Stimulated activated CD8-positive, alpha-beta memory T cell treated with anti-CD3 and anti-CD28 coated beads, Interleukin-15, amount 100 ng/mL, for 24 hours (primary cell): ENCODE results near the gene COL4A2.

Experiments
- DNase-seq: peaks from one replicate; pipeline ENCODE4 v3.0.0-alpha.2; 2020; ENCODE audit warnings: low read depth

COL4A2 gene

DNA sequence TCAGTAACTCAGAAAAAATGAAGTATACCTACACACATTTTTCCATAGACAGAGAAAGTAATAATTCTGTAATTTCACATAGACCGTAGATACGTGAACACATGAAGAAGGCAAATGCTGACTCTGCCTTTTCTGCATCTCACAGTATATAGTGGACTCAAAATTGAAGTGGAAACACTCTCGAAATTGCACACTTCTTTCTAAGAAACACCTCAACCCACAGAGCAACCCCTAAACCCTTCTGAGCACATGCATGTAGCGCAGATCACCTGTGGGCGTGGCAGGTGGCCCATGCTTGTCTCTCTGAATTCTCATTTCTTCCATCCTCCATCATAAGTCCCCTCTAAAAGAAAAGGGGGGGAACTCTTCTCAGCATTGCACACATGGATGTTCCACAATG, 34.9 kb upstream of the COL4A2 start:
- DNase-seq = no peak

GRCh38 chr13:110272651-110273050, 34.4 kb upstream of the COL4A2 start:
- no peak for DNase-seq

- DNase-seq = no peak
Observed at GRCh38 chr13:110273254-110273653, 33.8 kb upstream of the COL4A2 start.

GRCh38 chr13:110274687-110275086, 32.4 kb upstream of the COL4A2 start:
- DNase-seq = no peak

GRCh38 chr13:110275931-110276552, 31.0 kb upstream of the COL4A2 start:
- no peak for DNase-seq

- DNase-seq = no peak
Observed at GRCh38 chr13:110276553-110276950, 30.5 kb upstream of the COL4A2 start.

DNA sequence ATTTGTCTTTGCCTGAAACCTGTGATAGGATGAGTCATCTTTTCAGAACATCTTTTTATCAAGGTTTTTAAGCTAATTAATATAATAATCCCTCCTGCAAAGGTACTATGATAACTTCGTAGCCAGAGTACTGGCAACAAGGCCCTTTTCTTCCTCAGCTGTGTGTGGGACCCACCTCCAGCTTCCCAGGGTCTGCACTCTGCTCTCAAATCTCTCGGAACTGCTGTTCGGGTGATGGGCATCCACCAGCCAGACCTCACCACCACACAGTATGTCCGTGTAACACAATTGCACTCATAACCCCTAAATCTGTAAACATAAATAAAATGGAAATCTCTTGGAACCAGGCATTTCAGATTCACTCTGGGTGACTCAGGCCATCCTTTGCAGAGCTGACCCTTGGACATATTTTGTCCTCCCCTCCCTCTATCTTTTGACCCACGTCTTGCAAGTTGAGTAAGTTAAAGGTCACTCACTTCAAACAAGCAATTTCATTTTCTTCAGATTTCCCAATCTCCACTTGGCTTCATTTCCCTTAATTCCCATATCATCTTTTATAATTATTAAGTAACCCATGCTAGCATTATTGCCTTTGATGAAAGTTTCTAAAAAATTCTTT, 29.6 kb upstream of the COL4A2 start:
- no peak for DNase-seq

DNA sequence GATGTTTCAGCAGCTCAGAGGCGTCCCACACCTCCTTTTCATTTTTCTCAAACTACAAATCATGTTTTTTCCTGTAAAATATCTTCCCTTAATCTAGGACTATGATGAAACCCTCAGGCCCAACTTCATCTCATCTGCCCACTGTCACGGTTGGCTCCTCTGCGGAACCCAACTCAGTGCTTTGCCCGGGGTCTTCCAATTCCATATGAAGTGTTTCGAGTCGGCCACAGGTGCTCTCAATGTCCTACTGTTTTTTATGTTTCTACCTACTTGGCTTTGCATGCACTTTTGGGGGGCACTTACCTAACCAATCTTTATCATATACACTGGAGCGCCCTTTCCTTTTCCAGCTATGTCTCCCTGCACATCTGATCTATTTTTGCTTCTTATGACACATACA, 28.2 kb upstream of the COL4A2 start:
- no peak for DNase-seq

DNA sequence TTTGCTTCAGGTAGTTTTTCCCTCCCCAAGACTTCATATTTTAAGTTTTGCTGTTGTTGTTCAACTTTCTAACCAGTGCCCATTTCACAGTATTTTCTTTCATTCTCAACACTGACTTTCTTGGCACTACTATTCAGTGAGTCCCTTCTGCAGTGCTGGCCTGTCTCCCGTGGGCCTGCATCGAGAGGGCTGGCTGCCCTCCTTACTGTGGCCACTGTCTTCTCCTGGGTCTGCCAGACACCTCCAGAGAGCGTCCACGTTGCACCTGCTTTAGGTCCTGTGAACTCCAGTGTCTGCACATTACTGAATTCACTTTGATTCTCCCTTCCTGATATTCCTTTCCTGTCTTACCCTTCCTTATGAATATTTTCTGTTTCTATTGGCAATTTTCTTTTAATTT, 27.4 kb upstream of the COL4A2 start:
- no peak for DNase-seq

GRCh38 chr13:110280231-110280813, 26.8 kb upstream of the COL4A2 start:
- DNase-seq = no peak

DNA sequence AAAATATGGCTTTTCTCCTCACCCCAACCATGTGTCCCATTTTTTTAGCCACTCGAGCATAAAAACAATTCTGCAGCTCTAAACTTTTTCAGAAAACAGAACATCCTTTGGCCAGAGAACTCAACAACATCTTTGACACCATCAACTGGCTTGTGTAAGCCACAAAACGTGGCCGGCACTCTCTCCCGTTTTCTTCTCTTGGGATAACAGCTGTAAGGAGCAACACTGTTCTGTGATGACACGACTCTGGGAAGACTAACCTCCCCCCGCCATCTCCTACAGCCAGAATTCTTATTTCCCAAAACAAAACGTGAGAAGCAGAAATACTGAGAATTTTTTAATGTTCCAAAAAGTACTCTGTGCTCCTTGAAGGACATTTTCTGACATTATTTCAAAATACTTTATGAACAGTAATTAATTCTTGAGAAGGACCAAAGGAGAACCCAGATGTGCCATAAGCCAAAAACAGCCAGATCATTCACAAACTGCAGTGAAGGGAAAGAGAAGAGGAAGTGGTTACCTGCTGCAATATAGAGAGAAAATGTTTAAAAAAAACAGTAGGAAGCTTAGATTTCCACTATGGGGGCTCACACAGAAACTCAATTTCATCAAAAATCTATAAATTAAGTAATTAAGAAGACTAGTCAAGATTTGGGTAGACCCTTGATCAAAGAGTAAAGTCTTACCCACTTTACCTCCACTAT, 25.9 kb upstream of the COL4A2 start:
- DNase-seq = no peak

DNA sequence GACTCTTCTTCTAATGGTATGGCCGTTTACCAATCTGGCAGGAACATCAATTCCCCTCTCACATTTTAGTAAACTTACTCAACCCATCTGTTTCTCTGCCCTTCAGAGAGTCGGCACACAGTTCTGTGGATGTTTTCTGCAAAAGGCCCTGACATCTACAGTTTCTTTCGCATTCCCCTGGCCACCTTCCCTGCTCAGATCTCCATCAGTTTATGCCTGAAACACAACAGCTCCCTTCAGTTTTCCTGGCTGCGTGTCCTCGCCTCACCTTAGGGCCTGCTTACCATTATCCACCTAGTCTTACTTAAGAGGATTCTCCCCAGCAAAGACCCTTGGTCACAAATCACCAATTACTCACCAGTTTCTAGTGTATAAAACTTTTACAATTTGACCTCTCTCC, 25.3 kb upstream of the COL4A2 start:
- DNase-seq = no peak

GRCh38 chr13:110282316-110282841, 24.7 kb upstream of the COL4A2 start:
- no peak for DNase-seq

GRCh38 chr13:110283736-110284517, 23.2 kb upstream of the COL4A2 start:
- DNase-seq = no peak

DNA sequence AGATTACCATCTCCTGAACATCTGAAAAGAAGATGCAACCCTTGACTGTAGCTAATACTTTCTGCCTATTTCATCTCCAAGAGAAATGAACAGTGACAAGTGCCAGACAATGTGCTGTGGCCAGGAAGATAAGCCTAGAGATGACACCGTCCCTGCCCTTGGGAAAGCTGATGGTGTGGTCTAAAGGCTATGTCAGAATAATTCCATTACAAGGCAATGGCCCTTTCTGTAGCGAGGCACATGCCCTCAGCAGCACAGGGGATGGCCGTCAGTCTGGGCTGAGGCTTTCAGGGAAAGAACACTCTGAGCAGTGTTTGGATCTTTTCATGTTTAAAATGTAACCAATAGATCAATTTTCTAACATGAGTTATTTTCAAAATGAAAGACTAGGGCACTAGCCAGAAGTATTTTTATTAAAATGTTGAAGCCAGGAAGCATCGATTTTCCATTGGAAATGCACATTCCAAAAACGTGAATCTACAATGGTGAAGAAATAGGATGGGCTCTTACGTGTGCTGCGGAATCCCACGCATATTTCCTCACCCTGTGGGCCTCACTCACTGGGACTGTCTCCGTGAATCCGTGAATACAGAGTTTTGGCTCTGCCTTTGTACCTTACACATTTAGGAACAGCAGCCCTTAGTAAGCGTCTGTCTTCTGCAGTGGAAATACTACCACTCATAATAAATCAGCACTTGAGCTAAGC, 22.2 kb upstream of the COL4A2 start:
- no peak for DNase-seq

- DNase-seq = no peak
Observed at GRCh38 chr13:110285991-110286832, 20.9 kb upstream of the COL4A2 start.

DNA sequence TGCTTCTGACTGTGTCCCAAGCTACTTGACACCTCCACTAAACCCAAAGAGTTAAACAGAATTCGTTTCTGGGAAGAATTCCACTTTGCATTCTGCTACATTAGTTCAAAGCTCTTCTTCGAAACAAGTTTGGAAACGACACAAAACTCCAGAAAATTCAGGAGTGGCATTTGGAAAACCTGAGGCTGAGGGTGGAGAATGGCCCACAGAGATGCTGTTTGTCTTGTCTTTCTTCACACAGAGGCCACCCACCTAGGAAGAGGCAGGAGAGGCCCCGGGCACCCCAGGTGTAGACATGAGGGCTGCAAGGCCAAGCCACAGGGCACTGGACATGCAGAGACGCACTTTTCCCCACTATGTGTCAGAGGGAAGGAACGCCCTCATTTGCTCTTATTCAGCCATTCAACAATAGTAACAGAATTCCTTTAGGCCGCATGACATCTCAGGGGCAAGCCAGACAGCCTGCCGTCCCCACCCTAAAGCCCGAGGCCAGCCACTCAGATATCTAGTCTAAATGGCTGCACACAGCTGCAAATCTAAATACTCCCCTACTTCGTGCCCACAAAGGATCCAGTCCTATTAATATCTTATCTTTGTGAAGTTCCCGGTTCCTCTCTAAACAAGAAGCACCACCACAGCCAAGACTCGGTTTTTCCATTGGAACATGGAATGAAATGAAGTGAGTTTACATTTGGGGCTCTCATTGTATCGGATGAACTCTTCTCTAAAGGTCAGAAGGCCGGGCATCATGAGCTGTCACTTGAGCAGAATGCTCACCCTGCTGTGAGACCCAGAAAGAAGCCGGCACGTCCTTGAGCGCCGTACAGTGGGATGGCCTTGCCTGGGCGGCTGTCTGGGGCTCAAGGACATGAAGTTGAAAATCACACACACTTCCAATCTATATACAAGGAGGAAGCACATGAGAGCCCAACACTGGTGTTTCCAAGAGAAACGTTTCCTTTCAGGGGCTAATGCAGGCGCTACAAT, 20.0 kb upstream of the COL4A2 start:
- DNase-seq = no peak

GRCh38 chr13:110289174-110289573, 17.9 kb upstream of the COL4A2 start:
- no peak for DNase-seq

DNA sequence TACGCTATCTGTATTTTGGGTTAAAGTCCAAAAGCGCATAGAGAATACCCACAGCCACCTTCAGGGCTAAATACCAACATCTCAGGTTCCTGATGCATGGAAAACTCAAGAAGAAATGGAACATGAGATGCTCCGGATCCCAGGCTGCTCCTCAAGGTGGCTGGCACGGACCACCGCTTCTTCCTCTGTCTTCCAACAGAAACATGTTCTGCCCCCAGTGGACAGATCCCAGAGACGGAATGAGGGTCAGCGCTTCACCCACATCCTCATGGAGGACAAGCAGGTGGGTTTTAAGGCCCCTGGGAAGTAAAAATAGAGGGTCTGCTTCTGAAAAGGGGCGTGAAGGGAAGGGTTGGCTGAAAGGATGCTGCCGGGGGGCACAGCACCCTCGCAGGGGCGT, 17.4 kb upstream of the COL4A2 start:
- no peak for DNase-seq
